Smooth muscle cell (in vitro differentiated cells): ENCODE measurements around the gene TXLNB. TPM values are rescaled to one million over a fixed set of nuclear protein-coding genes. Genes with fewer than 3 reads are reported as not detected.
"Not testable (repeated sequence)": the region's sequence is repeated elsewhere in the genome, so short reads cannot be mapped to it uniquely, and the experiment has no call there.

Experiments
- DNase-seq: peaks from one replicate; lab custom pipeline; 2025; ENCODE audit not compliant: unreplicated experiment; lab: John Stamatoyannopoulos, UW
- H2AFZ ChIP-seq: fragments of 200-600 bp; sonication (generic); 2 replicates; pipeline ENCODE4 v1.6.0; 2016; ENCODE audit warnings: antibody characterized with exemption, low read depth, mild to moderate bottlenecking
- H3F3A ChIP-seq: fragments of 200-600 bp; sonication (generic); 2 replicates; pipeline ENCODE4 v1.6.0; 2017; ENCODE audit warnings: antibody characterized with exemption, low read depth
- H3K27ac ChIP-seq: fragments of 200-600 bp; sonication (generic); 2 replicates; pipeline ENCODE4 v1.5.1; 2016; ENCODE audit warnings: low read depth, mild to moderate bottlenecking
- H3K27me3 ChIP-seq: fragments of 200-600 bp; sonication (generic); 2 replicates; pipeline ENCODE4 v1.6.1; 2016; ENCODE audit warnings: low read depth, mild to moderate bottlenecking
- H3K36me3 ChIP-seq: fragments of 200-600 bp; sonication (generic); 2 replicates; pipeline ENCODE4 v1.5.1; 2016; ENCODE audit warnings: low read depth
- H3K4me1 ChIP-seq: fragments of 200-600 bp; sonication (generic); 2 replicates; pipeline ENCODE4 v1.5.1; 2016; ENCODE audit warnings: low read depth
- H3K4me2 ChIP-seq: fragments of 200-600 bp; sonication (generic); 2 replicates; pipeline ENCODE4 v1.6.0; 2016; ENCODE audit warnings: mild to moderate bottlenecking
- H3K4me3 ChIP-seq: fragments of 200-600 bp; sonication (generic); 2 replicates; pipeline ENCODE4 v1.5.1; 2016; ENCODE audit warnings: mild to moderate bottlenecking
- H3K79me2 ChIP-seq: fragments of 200-600 bp; sonication (generic); 2 replicates; pipeline ENCODE4 v1.6.0; 2016; ENCODE audit warnings: low read depth, mild to moderate bottlenecking
- H3K9ac ChIP-seq: fragments of 200-600 bp; sonication (generic); 2 replicates; pipeline ENCODE4 v1.6.0; 2016; ENCODE audit warnings: low read depth
- H3K9me3 ChIP-seq: fragments of 200-600 bp; sonication (generic); replicated peaks from 2 replicates; pipeline ENCODE4 v1.5.1; 2016; ENCODE audit warnings: low read depth
- H4K20me1 ChIP-seq: fragments of 200-600 bp; sonication (generic); 2 replicates; pipeline ENCODE4 v1.6.0; 2016; ENCODE audit warnings: low read depth
- CTCF ChIP-seq: fragments of 200-600 bp; sonication (generic); IDR thresholded peaks from 2 replicates; pipeline ENCODE4 v1.5.1; 2017; ENCODE audit warnings: borderline replicate concordance, mild to moderate bottlenecking, antibody characterized with exemption; ENCODE audit not compliant: insufficient read depth, poor library complexity, severe bottlenecking
- WGBS: methylation state at CpG from one replicate; pipeline ENCODE4 v1.1.7; 2016; ENCODE audit warnings: low lambda C conversion rate; 5-methylcytosine and 5-hydroxymethylcytosine counted together
- polyA plus RNA-seq: library from polyadenylated mRNA; unstranded; fragments of >200 nt; fragmentation: Nextera tagmentation; extraction: Ambion mirVana; gene quantifications from 2 replicates; pipeline ENCODE4 v1.2.1, GENCODE V29; 2016
- total RNA-seq: library from RNA; depleted of rRNA; stranded (reverse); fragments of >200 nt; gene quantifications from 2 replicates; pipeline ENCODE4 v1.2.3, GENCODE V29; 2014

TXLNB gene
- total and polyA plus RNA-seq, 2 experiments from 2014 or later: not detected

GRCh38 chr6:139240161-139241010, 51.4 kb downstream of the TXLNB start:
- 20% methylated on average over 2 of the region's 2 CpGs for WGBS
- no peaks in the 10 kb centered on the region for H3K36me3 ChIP-seq
- H3K4me2 ChIP-seq: peak overlapping the region; percentile 14
- H3F3A ChIP-seq: no peaks in the 10 kb centered on the region
- H3K9ac ChIP-seq: no peak overlapping the region
- DNase-seq: no peak
- H3K4me1 ChIP-seq: no peaks in the 10 kb centered on the region
- no peak overlapping the region for H3K4me3 ChIP-seq
- H3K9me3 ChIP-seq: no peaks in the 10 kb centered on the region
- H2AFZ ChIP-seq: no peak overlapping the region
- no peaks in the 10 kb centered on the region for H3K27me3 ChIP-seq
- no peak for TF ChIP-seq CTCF
- H4K20me1 ChIP-seq: no peaks in the 10 kb centered on the region
- H3K79me2 ChIP-seq: no peaks in the 10 kb centered on the region
- H3K27ac ChIP-seq: peak overlapping the region; percentile 22

GRCh38 chr6:139239064-139239463, 52.7 kb downstream of the TXLNB start:
- DNase-seq: no peak
- no peaks in the 10 kb centered on the region for H3K79me2 ChIP-seq
- no peaks in the 10 kb centered on the region for H3K9me3 ChIP-seq
- H3K27ac ChIP-seq: no peak overlapping the region
- H3F3A ChIP-seq: no peaks in the 10 kb centered on the region
- H3K27me3 ChIP-seq: no peaks in the 10 kb centered on the region
- H3K36me3 ChIP-seq: no peaks in the 10 kb centered on the region
- no peak for TF ChIP-seq CTCF
- no peak overlapping the region for H3K4me3 ChIP-seq
- no peak overlapping the region for H3K4me2 ChIP-seq
- H3K9ac ChIP-seq: no peak overlapping the region
- H4K20me1 ChIP-seq: no peaks in the 10 kb centered on the region
- WGBS: 91% methylated on average over 10 of the region's 10 CpGs
- H3K4me1 ChIP-seq: no peaks in the 10 kb centered on the region
- H2AFZ ChIP-seq: peak overlapping the region; percentile 45

DNA sequence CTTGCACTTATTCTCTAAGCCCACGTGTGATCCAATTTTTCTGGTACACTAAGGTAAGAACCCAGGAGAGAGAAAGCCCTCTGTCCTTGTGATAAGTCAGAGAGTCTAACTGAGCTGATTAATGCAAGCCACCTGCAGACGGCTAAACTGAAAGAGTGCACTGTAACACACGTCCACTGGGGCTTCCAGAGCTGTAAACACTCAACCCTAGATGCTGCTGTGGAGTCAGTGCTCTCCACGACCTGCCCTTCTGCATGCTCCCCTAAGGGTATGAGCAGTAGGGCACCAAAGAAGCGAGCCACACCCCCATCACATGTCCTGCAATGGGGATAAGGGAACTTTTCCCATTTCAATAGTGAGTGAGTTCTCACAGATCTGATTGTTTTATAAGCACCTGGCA, 55.7 kb downstream of the TXLNB start:
- no peak overlapping the region for H3K9ac ChIP-seq
- no peak overlapping the region for H3K27ac ChIP-seq
- no peaks in the 10 kb centered on the region for H3K9me3 ChIP-seq
- H3F3A ChIP-seq: no peaks in the 10 kb centered on the region
- H2AFZ ChIP-seq: no peak overlapping the region
- no peaks in the 10 kb centered on the region for H3K79me2 ChIP-seq
- H3K4me2 ChIP-seq: no peak overlapping the region
- 78% methylated on average over 5 of the region's 5 CpGs for WGBS
- no peaks in the 10 kb centered on the region for H3K27me3 ChIP-seq
- no peak overlapping the region for H3K4me3 ChIP-seq
- TF ChIP-seq CTCF: no peak
- no peaks in the 10 kb centered on the region for H3K4me1 ChIP-seq
- H4K20me1 ChIP-seq: no peaks in the 10 kb centered on the region
- no peaks in the 10 kb centered on the region for H3K36me3 ChIP-seq
- DNase-seq: no peak

GRCh38 chr6:139235661-139236060, 56.1 kb downstream of the TXLNB start:
- 95% methylated on average over 12 of the region's 12 CpGs for WGBS
- Histone ChIP-seq H3K27ac (no peak overlapping the region), H3F3A (no peaks in the 10 kb centered on the region), H3K36me3 (no peaks in the 10 kb centered on the region), H3K9me3 (no peaks in the 10 kb centered on the region), H2AFZ (no peak overlapping the region), H3K27me3 (no peaks in the 10 kb centered on the region), H3K4me3 (no peak overlapping the region), H3K4me1 (no peaks in the 10 kb centered on the region), H3K4me2 (no peak overlapping the region), H4K20me1 (no peaks in the 10 kb centered on the region), H3K9ac (no peak overlapping the region), H3K79me2 (no peaks in the 10 kb centered on the region)
- no peak for TF ChIP-seq CTCF
- DNase-seq: no peak

GRCh38 chr6:139234193-139234592, 57.6 kb downstream of the TXLNB start:
- H3K36me3 ChIP-seq, H3F3A ChIP-seq, H3K27me3 ChIP-seq, H2AFZ ChIP-seq, H3K9me3 ChIP-seq, H3K4me2 ChIP-seq, H3K27ac ChIP-seq, H3K9ac ChIP-seq, DNase-seq, H3K79me2 ChIP-seq, H4K20me1 ChIP-seq, H3K4me3 ChIP-seq, H3K4me1 ChIP-seq: not testable (repeated sequence)
- 88% methylated on average over 2 of the region's 2 CpGs for WGBS
